Measurements from ENCODE around the gene CADM1. TPM values are rescaled to one million over a fixed set of nuclear protein-coding genes. Genes with fewer than 3 reads are reported as not detected.

CADM1 gene
- total and polyA plus RNA-seq, 4 experiments from 2014 or later, result 2.8 to 5.6 (median 3.3) TPM

- no peak overlapping the region for H3K4me3 ChIP-seq (ENCODE audit: low read length in 2 of 2)
- Mint-ChIP-seq H3K36me3 (no peaks in the 10 kb centered on the region), H3K27ac (no peak overlapping the region), H3K4me3 (no peak overlapping the region), H3K9me3 (peaks cover 0 to 8% (median 0%) of the 10 kb centered on the region in 8 donors), H3K27me3 (peaks cover 0 to 4% of the 10 kb centered on the region in 2 donors), H3K4me1 (no peaks in the 10 kb centered on the region)
- DNase-seq, result no peak
- no peak overlapping the region for H3K27ac ChIP-seq (ENCODE audit: low read depth, low read length)
- H3K4me1 ChIP-seq (ENCODE audit: insufficient read depth, low read length), result no peaks in the 10 kb centered on the region
- CTCF ChIA-PET (ENCODE audit: partially characterized antibody), result interaction anchor here (1.3 kb wide), 1 partner anchor 32 kb away, joined by 3 read pairs; no protein-coding TSS in a partner anchor
- no peaks in the 10 kb centered on the region for H3K36me3 ChIP-seq (ENCODE audit: insufficient read depth, low read length)
- H3K27me3 ChIP-seq (ENCODE audit: insufficient read depth, low read length), result no peaks in the 10 kb centered on the region
- POLR2A ChIA-PET (ENCODE audit: partially characterized antibody), result no interaction called here
- H3K9me3 ChIP-seq (ENCODE audit: control insufficient read depth in 1 of 2, low read length in 2 of 2), result no peaks in the 10 kb centered on the region
- intact Hi-C loops (cut with micrococcal nuclease), result no loop called here
These were observed 147.1 kb downstream of the CADM1 start for GRCh38 chr11:115357066-115357465.

- no peak for DNase-seq
- no peak overlapping the region for H3K4me3 Mint-ChIP-seq
- H3K27ac Mint-ChIP-seq, result no peak overlapping the region
- Histone ChIP-seq H3K4me1 (ENCODE audit: insufficient read depth, low read length) (no peaks in the 10 kb centered on the region), H3K9me3 (ENCODE audit: control insufficient read depth in 1 of 2, low read length in 2 of 2) (no peaks in the 10 kb centered on the region), H3K4me3 (ENCODE audit: low read length in 2 of 2) (no peak overlapping the region), H3K27me3 (ENCODE audit: insufficient read depth, low read length) (no peaks in the 10 kb centered on the region), H3K36me3 (ENCODE audit: insufficient read depth, low read length) (no peaks in the 10 kb centered on the region), H3K27ac (ENCODE audit: low read depth, low read length) (no peak overlapping the region)
- H3K36me3 Mint-ChIP-seq, result no peaks in the 10 kb centered on the region
- intact Hi-C loops (cut with micrococcal nuclease), result no loop called here
- ChIA-PET CTCF (ENCODE audit: partially characterized antibody) (interaction anchor here (0.6 kb wide), 1 partner anchor 28 kb away, joined by 3 read pairs; no protein-coding TSS in a partner anchor), POLR2A (ENCODE audit: partially characterized antibody) (no interaction called here)
- no peaks in the 10 kb centered on the region for H3K27me3 Mint-ChIP-seq
- H3K9me3 Mint-ChIP-seq, result peaks cover 0 to 8% (median 0%) of the 10 kb centered on the region in 8 donors
- H3K4me1 Mint-ChIP-seq, result no peaks in the 10 kb centered on the region
These were observed 151.3 kb downstream of the CADM1 start for GRCh38 chr11:115352805-115353485.

- ChIA-PET POLR2A (ENCODE audit: partially characterized antibody) (no interaction called here), CTCF (ENCODE audit: partially characterized antibody) (no interaction called here)
- Histone ChIP-seq H3K27ac (ENCODE audit: low read depth, low read length) (no peak overlapping the region), H3K27me3 (ENCODE audit: insufficient read depth, low read length) (no peaks in the 10 kb centered on the region), H3K36me3 (ENCODE audit: insufficient read depth, low read length) (no peaks in the 10 kb centered on the region), H3K9me3 (ENCODE audit: control insufficient read depth in 1 of 2, low read length in 2 of 2) (no peaks in the 10 kb centered on the region), H3K4me3 (ENCODE audit: low read length in 2 of 2) (no peak overlapping the region), H3K4me1 (ENCODE audit: insufficient read depth, low read length) (no peaks in the 10 kb centered on the region)
- Mint-ChIP-seq H3K27ac (no peak overlapping the region), H3K36me3 (no peaks in the 10 kb centered on the region), H3K27me3 (no peaks in the 10 kb centered on the region), H3K4me1 (no peaks in the 10 kb centered on the region), H3K4me3 (no peak overlapping the region), H3K9me3 (peaks cover 0 to 3% (median 0%) of the 10 kb centered on the region in 8 donors)
- DNase-seq, result no peak
- intact Hi-C loops (cut with micrococcal nuclease), result no loop called here
These were observed 154.7 kb downstream of the CADM1 start for GRCh38 chr11:115349335-115350017.

GRCh38 chr11:115348416-115348815 is 155.8 kb downstream of the CADM1 start:
- no peak for DNase-seq
- Histone ChIP-seq H3K27ac (ENCODE audit: low read depth, low read length) (no peak overlapping the region), H3K4me3 (ENCODE audit: low read length in 2 of 2) (no peak overlapping the region), H3K9me3 (ENCODE audit: control insufficient read depth in 1 of 2, low read length in 2 of 2) (no peaks in the 10 kb centered on the region), H3K27me3 (ENCODE audit: insufficient read depth, low read length) (no peaks in the 10 kb centered on the region), H3K4me1 (ENCODE audit: insufficient read depth, low read length) (no peaks in the 10 kb centered on the region), H3K36me3 (ENCODE audit: insufficient read depth, low read length) (no peaks in the 10 kb centered on the region)
- intact Hi-C loops (cut with micrococcal nuclease), result no loop called here
- H3K27me3 Mint-ChIP-seq, result no peaks in the 10 kb centered on the region
- no peak overlapping the region for H3K27ac Mint-ChIP-seq
- H3K9me3 Mint-ChIP-seq, result peaks cover 0 to 3% (median 0%) of the 10 kb centered on the region in 8 donors
- ChIA-PET CTCF (ENCODE audit: partially characterized antibody) (no interaction called here), POLR2A (ENCODE audit: partially characterized antibody) (no interaction called here)
- no peaks in the 10 kb centered on the region for H3K36me3 Mint-ChIP-seq
- no peak overlapping the region for H3K4me3 Mint-ChIP-seq
- no peaks in the 10 kb centered on the region for H3K4me1 Mint-ChIP-seq

- CTCF ChIA-PET (ENCODE audit: partially characterized antibody), result no interaction called here
- no peaks in the 10 kb centered on the region for H3K27me3 Mint-ChIP-seq
These were observed 157.1 kb downstream of the CADM1 start for GRCh38 chr11:115347106-115347505.

GRCh38 chr11:115345840-115346239 is 158.4 kb downstream of the CADM1 start:
- Histone ChIP-seq H3K27ac (ENCODE audit: low read depth, low read length) (no peak overlapping the region), H3K9me3 (ENCODE audit: control insufficient read depth in 1 of 2, low read length in 2 of 2) (no peaks in the 10 kb centered on the region), H3K4me1 (ENCODE audit: insufficient read depth, low read length) (no peaks in the 10 kb centered on the region), H3K36me3 (ENCODE audit: insufficient read depth, low read length) (no peaks in the 10 kb centered on the region), H3K27me3 (ENCODE audit: insufficient read depth, low read length) (no peaks in the 10 kb centered on the region), H3K4me3 (ENCODE audit: low read length in 2 of 2) (no peak overlapping the region)
- H3K4me1 Mint-ChIP-seq, result no peaks in the 10 kb centered on the region
- no peaks in the 10 kb centered on the region for H3K27me3 Mint-ChIP-seq
- ChIA-PET CTCF (ENCODE audit: partially characterized antibody) (no interaction called here), POLR2A (ENCODE audit: partially characterized antibody) (no interaction called here)
- H3K9me3 Mint-ChIP-seq, result peaks cover 0 to 3% (median 0%) of the 10 kb centered on the region in 8 donors
- no peak overlapping the region for H3K4me3 Mint-ChIP-seq
- DNase-seq, result no peak
- H3K27ac Mint-ChIP-seq, result no peak overlapping the region
- intact Hi-C loops (cut with micrococcal nuclease), result no loop called here
- H3K36me3 Mint-ChIP-seq, result no peaks in the 10 kb centered on the region

More at GRCh38 chr11:115347106-115347505, 157.1 kb downstream of the CADM1 start:
- Histone ChIP-seq H3K27ac (ENCODE audit: low read depth, low read length) (no peak overlapping the region), H3K4me3 (ENCODE audit: low read length in 2 of 2) (no peak overlapping the region), H3K4me1 (ENCODE audit: insufficient read depth, low read length) (no peaks in the 10 kb centered on the region), H3K9me3 (ENCODE audit: control insufficient read depth in 1 of 2, low read length in 2 of 2) (no peaks in the 10 kb centered on the region), H3K36me3 (ENCODE audit: insufficient read depth, low read length) (no peaks in the 10 kb centered on the region), H3K27me3 (ENCODE audit: insufficient read depth, low read length) (no peaks in the 10 kb centered on the region)
- Mint-ChIP-seq H3K4me3 (no peak overlapping the region), H3K36me3 (no peaks in the 10 kb centered on the region), H3K4me1 (no peaks in the 10 kb centered on the region), H3K9me3 (peaks cover 0 to 3% (median 0%) of the 10 kb centered on the region in 8 donors), H3K27ac (no peak overlapping the region)
- DNase-seq, result no peak
- POLR2A ChIA-PET (ENCODE audit: partially characterized antibody), result no interaction called here
- intact Hi-C loops (cut with micrococcal nuclease), result no loop called here

GRCh38 chr11:115345361-115345760 is 158.9 kb downstream of the CADM1 start:
- no peaks in the 10 kb centered on the region for H3K4me1 ChIP-seq (ENCODE audit: insufficient read depth, low read length)
- no peak for DNase-seq
- no peaks in the 10 kb centered on the region for H3K36me3 ChIP-seq (ENCODE audit: insufficient read depth, low read length)
- ChIA-PET CTCF (ENCODE audit: partially characterized antibody) (no interaction called here), POLR2A (ENCODE audit: partially characterized antibody) (no interaction called here)
- no peak overlapping the region for H3K27ac Mint-ChIP-seq
- no peaks in the 10 kb centered on the region for H3K36me3 Mint-ChIP-seq
- H3K27me3 ChIP-seq (ENCODE audit: insufficient read depth, low read length), result no peaks in the 10 kb centered on the region
- no peak overlapping the region for H3K4me3 Mint-ChIP-seq
- no peaks in the 10 kb centered on the region for H3K9me3 ChIP-seq (ENCODE audit: control insufficient read depth in 1 of 2, low read length in 2 of 2)
- H3K9me3 Mint-ChIP-seq, result peaks cover 0 to 3% (median 0%) of the 10 kb centered on the region in 8 donors
- intact Hi-C loops (cut with micrococcal nuclease), result no loop called here
- no peak overlapping the region for H3K27ac ChIP-seq (ENCODE audit: low read depth, low read length)
- no peaks in the 10 kb centered on the region for H3K27me3 Mint-ChIP-seq
- H3K4me3 ChIP-seq (ENCODE audit: low read length in 2 of 2), result no peak overlapping the region
- H3K4me1 Mint-ChIP-seq, result no peaks in the 10 kb centered on the region

Measured in CD4-positive, alpha-beta memory T cell (primary cell).